Astrocyte (in vitro differentiated cells and primary cell): ENCODE results near the gene PREX1.

Experiments
- EZH2 ChIP-seq: IDR thresholded peaks from 2 replicates; pipeline ENCODE4 v1.6.1; 2012; ENCODE audit warnings: mild to moderate bottlenecking, low read length, inconsistent platforms; ENCODE audit not compliant: insufficient read depth
- TF ChIP-seq, protein P1 (sequence below): IDR thresholded peaks from 2 replicates; pipeline ENCODE4 v1.5.1; 2011; ENCODE audit warnings: low read depth, mild to moderate bottlenecking, inconsistent platforms, low read length, moderate library complexity; ENCODE audit not compliant: insufficient read depth

DNA sequence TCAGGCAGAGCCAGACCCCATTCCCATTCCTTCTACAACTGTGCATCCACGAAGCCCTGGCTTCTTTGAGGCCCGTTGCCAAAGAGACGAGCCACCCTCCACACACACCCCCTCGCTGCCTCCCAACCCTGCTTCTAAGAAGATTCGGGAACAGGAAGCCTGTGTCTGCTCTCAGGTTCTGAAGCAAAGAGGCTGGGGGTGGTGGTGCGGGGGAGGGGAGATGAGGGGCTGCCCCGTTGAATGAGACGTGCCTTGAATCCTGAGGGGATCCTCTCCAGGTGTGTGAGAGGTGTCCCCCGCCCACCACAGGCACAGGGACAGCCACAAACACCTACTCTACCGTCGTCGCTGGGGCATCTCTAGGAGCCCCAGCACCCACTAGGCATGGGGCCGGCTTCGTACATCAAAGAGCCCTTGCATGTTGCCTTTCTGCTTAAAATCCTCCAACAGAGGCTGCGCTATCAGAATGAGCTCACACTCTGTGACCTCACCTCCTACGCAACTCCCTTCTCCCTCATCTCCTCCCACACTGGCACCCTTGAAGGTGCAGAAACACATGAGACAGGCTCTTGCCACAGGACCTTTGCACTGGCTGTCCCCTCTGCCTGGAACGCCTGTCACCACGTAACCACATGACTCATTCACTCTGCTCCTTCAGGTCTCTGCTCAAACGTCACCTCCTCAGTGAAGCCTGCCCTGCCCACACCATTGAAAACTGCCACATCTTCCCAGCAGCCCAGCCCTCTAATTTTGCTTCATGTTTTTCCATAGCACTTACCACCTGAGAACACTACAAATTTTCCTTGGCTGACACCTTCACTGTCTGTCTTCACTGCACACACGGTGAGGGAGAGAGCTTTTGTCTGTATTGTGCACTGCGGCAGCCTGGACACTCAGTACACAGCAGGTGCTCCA, 58.5 kb downstream of the PREX1 start:
- TF ChIP-seq, protein P1, sequence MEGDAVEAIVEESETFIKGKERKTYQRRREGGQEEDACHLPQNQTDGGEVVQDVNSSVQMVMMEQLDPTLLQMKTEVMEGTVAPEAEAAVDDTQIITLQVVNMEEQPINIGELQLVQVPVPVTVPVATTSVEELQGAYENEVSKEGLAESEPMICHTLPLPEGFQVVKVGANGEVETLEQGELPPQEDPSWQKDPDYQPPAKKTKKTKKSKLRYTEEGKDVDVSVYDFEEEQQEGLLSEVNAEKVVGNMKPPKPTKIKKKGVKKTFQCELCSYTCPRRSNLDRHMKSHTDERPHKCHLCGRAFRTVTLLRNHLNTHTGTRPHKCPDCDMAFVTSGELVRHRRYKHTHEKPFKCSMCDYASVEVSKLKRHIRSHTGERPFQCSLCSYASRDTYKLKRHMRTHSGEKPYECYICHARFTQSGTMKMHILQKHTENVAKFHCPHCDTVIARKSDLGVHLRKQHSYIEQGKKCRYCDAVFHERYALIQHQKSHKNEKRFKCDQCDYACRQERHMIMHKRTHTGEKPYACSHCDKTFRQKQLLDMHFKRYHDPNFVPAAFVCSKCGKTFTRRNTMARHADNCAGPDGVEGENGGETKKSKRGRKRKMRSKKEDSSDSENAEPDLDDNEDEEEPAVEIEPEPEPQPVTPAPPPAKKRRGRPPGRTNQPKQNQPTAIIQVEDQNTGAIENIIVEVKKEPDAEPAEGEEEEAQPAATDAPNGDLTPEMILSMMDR = no peak
- no peak for TF ChIP-seq EZH2
